Large intestine (tissue), 3 donors: ENCODE results near the gene MAG. TPM values are rescaled to one million over a fixed set of nuclear protein-coding genes. Genes with fewer than 3 reads are reported as not detected.
"Not testable (repeated sequence)": the region's sequence is repeated elsewhere in the genome, so short reads cannot be mapped to it uniquely, and the experiment has no call there.

Experiments
- DNase-seq, 2 donors: peaks; one replicate each; pipeline versions ENCODE4 v3.0.0 to v3.0.0-alpha.2; 2013
- H3K27ac ChIP-seq: one replicate; pipeline ENCODE4 v1.5.1; 2013; ENCODE audit warnings: low read length
- H3K27me3 ChIP-seq: 2 replicates; pipeline ENCODE4 v1.6.1; 2013; ENCODE audit warnings: low read length; ENCODE audit not compliant: control insufficient read depth, insufficient read depth
- H3K36me3 ChIP-seq: 2 replicates; pipeline ENCODE4 v1.6.1; 2013; ENCODE audit warnings: low read length; ENCODE audit not compliant: control insufficient read depth, insufficient read depth
- H3K4me1 ChIP-seq: one replicate; pipeline ENCODE4 v1.6.1; 2013; ENCODE audit warnings: low read length; ENCODE audit not compliant: control insufficient read depth, insufficient read depth
- H3K4me3 ChIP-seq: one replicate; pipeline ENCODE4 v1.5.1; 2013; ENCODE audit warnings: low read length
- H3K9me3 ChIP-seq: one replicate; pipeline ENCODE4 v1.6.1; 2013; ENCODE audit warnings: mild to moderate bottlenecking, low read depth, low read length, moderate library complexity; ENCODE audit not compliant: control insufficient read depth
- WGBS: methylation state at CpG from one replicate; pipeline ENCODE4 v1.1.5; 2013; ENCODE audit warnings: low lambda C conversion rate; ENCODE audit not compliant: insufficient coverage; 5-methylcytosine and 5-hydroxymethylcytosine counted together
- polyA plus RNA-seq: library from polyadenylated mRNA; unstranded; fragments of 120-200 nt; gene quantifications from one replicate; pipeline ENCODE4 v1.2.1, GENCODE V29; 2013

The MAG gene
- polyA plus RNA-seq, 1 donor, result 0.37 TPM

- Histone ChIP-seq H3K9me3 (no peaks in the 10 kb centered on the region), H3K27me3 (peaks cover 12% of the 10 kb centered on the region), H3K27ac (no peak overlapping the region), H3K4me3 (no peak overlapping the region), H3K36me3 (peaks cover under 1% of the 10 kb centered on the region), H3K4me1 (no peaks in the 10 kb centered on the region)
- no peak for DNase-seq
- WGBS, result no CpG with 5 or more reads among the region's 17 CpGs
These were observed 7.5 kb upstream of the MAG start for GRCh38 chr19:35284153-35285094.

GRCh38 chr19:35285095-35285449 lies 6.9 kb upstream of the MAG start:
- Histone ChIP-seq H3K27ac (no peak overlapping the region), H3K9me3 (no peaks in the 10 kb centered on the region), H3K4me1 (no peaks in the 10 kb centered on the region), H3K27me3 (peaks cover 12% of the 10 kb centered on the region), H3K4me3 (no peak overlapping the region), H3K36me3 (no peaks in the 10 kb centered on the region)
- no peak for DNase-seq
- 40% methylated on average over 1 of the region's 1 CpG for WGBS

GRCh38 chr19:35285465-35285864 lies 6.5 kb upstream of the MAG start:
- not testable (repeated sequence) for DNase-seq, H3K4me3 ChIP-seq, H3K9me3 ChIP-seq, H3K27ac ChIP-seq, H3K36me3 ChIP-seq, H3K4me1 ChIP-seq
- peaks cover 12% of the 10 kb centered on the region for H3K27me3 ChIP-seq
- 100% methylated on average over 1 of the region's 3 CpGs for WGBS

- H3K9me3 ChIP-seq, H3K4me1 ChIP-seq, H3K4me3 ChIP-seq, DNase-seq, H3K36me3 ChIP-seq, H3K27ac ChIP-seq: not testable (repeated sequence)
- H3K27me3 ChIP-seq, result peaks cover 12% of the 10 kb centered on the region
- no CpG with 5 or more reads among the region's 5 CpGs for WGBS
These were observed 5.9 kb upstream of the MAG start for GRCh38 chr19:35286101-35286500.

- Histone ChIP-seq H3K27me3 (peaks cover 4% of the 10 kb centered on the region), H3K27ac (no peak overlapping the region), H3K36me3 (no peaks in the 10 kb centered on the region), H3K4me3 (no peak overlapping the region), H3K9me3 (no peaks in the 10 kb centered on the region), H3K4me1 (no peaks in the 10 kb centered on the region)
- no CpG with 5 or more reads among the region's 10 CpGs for WGBS
- no peak for DNase-seq
These were observed 4.2 kb upstream of the MAG start for GRCh38 chr19:35287713-35288112.

- H3K27me3 ChIP-seq, result peaks cover 5% of the 10 kb centered on the region
These were observed 3.6 kb upstream of the MAG start for GRCh38 chr19:35288331-35288730.

GRCh38 chr19:35288906-35289305 lies 3.1 kb upstream of the MAG start:
- Histone ChIP-seq H3K36me3 (no peaks in the 10 kb centered on the region), H3K4me1 (no peaks in the 10 kb centered on the region), H3K4me3 (no peak overlapping the region), H3K27ac (no peak overlapping the region), H3K27me3 (peaks cover 5% of the 10 kb centered on the region), H3K9me3 (no peaks in the 10 kb centered on the region)
- 80% methylated on average over 1 of the region's 5 CpGs for WGBS
- no peak for DNase-seq

More at GRCh38 chr19:35288331-35288730, 3.6 kb upstream of the MAG start:
- Histone ChIP-seq H3K36me3 (no peaks in the 10 kb centered on the region), H3K9me3 (no peaks in the 10 kb centered on the region), H3K27ac (no peak overlapping the region), H3K4me1 (no peaks in the 10 kb centered on the region), H3K4me3 (no peak overlapping the region)
- no CpG with 5 or more reads among the region's 2 CpGs for WGBS
- DNase-seq, result no peak

GRCh38 chr19:35290381-35291127 lies 1.4 kb upstream of the MAG start:
- Histone ChIP-seq H3K4me1 (no peaks in the 10 kb centered on the region), H3K27ac (no peak overlapping the region), H3K36me3 (no peaks in the 10 kb centered on the region), H3K4me3 (no peak overlapping the region), H3K9me3 (no peaks in the 10 kb centered on the region), H3K27me3 (peaks cover 5% of the 10 kb centered on the region)
- no CpG with 5 or more reads among the region's 20 CpGs for WGBS
- DNase-seq, result no peak

- no peak overlapping the region for H3K27ac ChIP-seq
- H3K36me3 ChIP-seq, result no peaks in the 10 kb centered on the region
- no peaks in the 10 kb centered on the region for H3K9me3 ChIP-seq
- no peaks in the 10 kb centered on the region for H3K4me1 ChIP-seq
- WGBS, result no CpG with 5 or more reads among the region's 6 CpGs
- no peak for DNase-seq
- H3K27me3 ChIP-seq, result peaks cover 5% of the 10 kb centered on the region
- no peak overlapping the region for H3K4me3 ChIP-seq
These were observed 702 bp upstream of the MAG start for GRCh38 chr19:35291259-35291658.

- Histone ChIP-seq H3K27ac (no peak overlapping the region), H3K4me1 (no peaks in the 10 kb centered on the region), H3K27me3 (peaks cover 5% of the 10 kb centered on the region), H3K4me3 (no peak overlapping the region), H3K36me3 (no peaks in the 10 kb centered on the region), H3K9me3 (peaks cover 3% of the 10 kb centered on the region)
- no CpG with 5 or more reads among the region's 23 CpGs for whole genome bisulfite sequencing
- DNase-seq, result no peak
These were observed 731 bp downstream of the MAG start for GRCh38 chr19:35292421-35293362.
